ENCODE results near the gene LOXL3.

GRCh38 chr2:74512744-74513604, 40.8 kb downstream of the LOXL3 start:
- TF ChIP-seq ZNF426 (tag by site-specific recombination; IDR thresholded peaks at IDR 0.05), result no peak
- TF ChIP-seq CTCF (tag by site-specific recombination; IDR thresholded peaks at IDR 0.05), result no peak
- no peak for TF ChIP-seq ZNF510 (tag by site-specific recombination; IDR thresholded peaks at IDR 0.05; ENCODE audit: insufficient replicate concordance)
- no peak for TF ChIP-seq ZSCAN30 (tag by site-specific recombination; IDR thresholded peaks at IDR 0.05)
- no peak for TF ChIP-seq ZNF221 (tag by site-specific recombination; IDR thresholded peaks at IDR 0.05; ENCODE audit: borderline replicate concordance)
- no peak for TF ChIP-seq ZNF211 (tag by site-specific recombination; IDR thresholded peaks at IDR 0.05; ENCODE audit: low read depth)
